Endothelial cell of umbilical vein (primary cell): ENCODE data around the gene TJP1. TPM values are rescaled to one million over a fixed set of nuclear protein-coding genes. Genes with fewer than 3 reads are reported as not detected.

Experiments used
- BruUV-seq: library from RNA; stranded (reverse); fragments of 400-500 nt; replicated peaks from 2 replicates; lab custom pipeline; 2021; lab: Mats Ljungman, UMichigan
- CTCF ChIA-PET: fragments of 300-600, 350-600 bp; sonication (Branson Sonifier 250); formaldehyde crosslinking; loops from one replicate; lab custom pipeline; 2021; ENCODE audit warnings: antibody characterized with exemption, inconsistent platforms; lab: Charles Lee
- POLR2A ChIA-PET: fragments of 300-600, 350-600 bp; sonication (Branson Sonifier 250); formaldehyde crosslinking; loops from one replicate; lab custom pipeline; 2021; ENCODE audit warnings: antibody characterized with exemption, inconsistent platforms; lab: Charles Lee
- DNase-seq: peaks from one replicate; pipeline ENCODE4 v3.0.0-alpha.2; 2011; ENCODE audit warnings: low read depth, low spot score
- FAIRE-seq: peaks from 2 replicates; lab custom pipeline; 2011; peaks lifted over from hg19 to GRCh38; lab: Jason Lieb, UNC
- H2AFZ ChIP-seq: 2 replicates; pipeline ENCODE4 v1.6.0; 2012; ENCODE audit warnings: low read depth, low read length, control low read depth, inconsistent platforms
- H3K27ac ChIP-seq: 2 replicates; pipeline ENCODE4 v1.5.1; 2011; ENCODE audit warnings: low read depth, mild to moderate bottlenecking, control low read depth, low read length, moderate library complexity; ENCODE audit not compliant: insufficient read depth
- H3K27me3 ChIP-seq, 2 experiments: 2 replicates each; pipeline versions ENCODE4 v1.6.0 to v1.6.1; 2011; ENCODE audit warnings: low read length in 2 of 2, mixed read lengths in 1 of 2; ENCODE audit not compliant: control insufficient read depth in 2 of 2, insufficient read depth in 2 of 2
- H3K36me3 ChIP-seq, 2 experiments: 2 replicates in 1 of 2; 3 replicates in 1 of 2; pipeline ENCODE4 v1.5.1; 2011; ENCODE audit warnings: low read length in 2 of 2, mild to moderate bottlenecking in 1 of 2, moderate library complexity in 1 of 2; ENCODE audit not compliant: control insufficient read depth in 2 of 2, insufficient read depth in 2 of 2; ENCODE audit errors: extremely low read depth in 1 of 2
- H3K4me1 ChIP-seq: 3 replicates; pipeline ENCODE4 v1.5.1; 2011; ENCODE audit warnings: mild to moderate bottlenecking, low read length; ENCODE audit not compliant: control insufficient read depth, insufficient read depth; ENCODE audit errors: extremely low read depth
- H3K4me2 ChIP-seq: 2 replicates; pipeline ENCODE4 v1.6.1; 2011; ENCODE audit warnings: low read length, control low read depth, mixed read lengths; ENCODE audit not compliant: insufficient read depth
- H3K4me3 ChIP-seq, 3 experiments: fragments of 200-600 bp in 1 of 3; sonication (generic), shearing (Covaris generic) in 1 of 3; replicated peaks in 1 of 3; 2 replicates each; pipeline ENCODE4 v1.5.1; 2011 to 2016; ENCODE audit warnings: control low read depth in 3 of 3, low read length in 3 of 3, mild to moderate bottlenecking in 2 of 3, inconsistent platforms in 1 of 3, low read depth in 1 of 3, moderate library complexity in 1 of 3; ENCODE audit not compliant: insufficient read depth in 1 of 3
- H3K79me2 ChIP-seq: 2 replicates; pipeline ENCODE4 v1.6.0; 2012; ENCODE audit warnings: low read length, inconsistent platforms; ENCODE audit not compliant: control insufficient read depth, insufficient read depth
- H3K9ac ChIP-seq: replicated peaks from 2 replicates; pipeline ENCODE3; 2011; ENCODE audit warnings: low read length, control low read depth; ENCODE audit not compliant: insufficient read depth; ENCODE audit errors: extremely low read depth
- H3K9me1 ChIP-seq: replicated peaks from 3 replicates; pipeline ENCODE4 v1.6.0; 2011; ENCODE audit warnings: mild to moderate bottlenecking, low read length; ENCODE audit not compliant: control insufficient read depth, insufficient read depth; ENCODE audit errors: extremely low read depth
- H3K9me3 ChIP-seq: replicated peaks from 2 replicates; pipeline ENCODE4 v1.5.1; 2012; ENCODE audit warnings: low read length, inconsistent platforms; ENCODE audit not compliant: control insufficient read depth, insufficient read depth
- H4K20me1 ChIP-seq: replicated peaks from 2 replicates; pipeline ENCODE3; 2011; ENCODE audit warnings: mild to moderate bottlenecking, low read length; ENCODE audit not compliant: control insufficient read depth, insufficient read depth; ENCODE audit errors: extremely low read depth
- CTCF ChIP-seq, 2 donors: IDR thresholded peaks; 1 replicate in 1 of 2; 2 replicates in 1 of 2; pipeline ENCODE4 v1.5.1; 2011; ENCODE audit warnings: low read length in 2 of 2, mild to moderate bottlenecking in 2 of 2, moderate library complexity in 2 of 2, control low read depth in 1 of 2, inconsistent platforms in 1 of 2, low read depth in 1 of 2; ENCODE audit not compliant: insufficient read depth in 1 of 2; ENCODE audit errors: extremely low read depth in 1 of 2
- EZH2 ChIP-seq: IDR thresholded peaks from 2 replicates; pipeline ENCODE4 v1.6.1; 2012; ENCODE audit warnings: borderline replicate concordance, low read depth, mild to moderate bottlenecking, moderate library complexity, low read length, inconsistent platforms; ENCODE audit not compliant: severe bottlenecking
- FOS ChIP-seq: IDR thresholded peaks from 2 replicates; pipeline ENCODE4 v1.6.1; 2011; ENCODE audit warnings: mild to moderate bottlenecking, low read length, moderate library complexity, borderline replicate concordance; ENCODE audit not compliant: insufficient read depth
- GATA2 ChIP-seq: IDR thresholded peaks from 2 replicates; pipeline ENCODE4 v1.7.0; 2011; ENCODE audit warnings: low read depth, mild to moderate bottlenecking, moderate library complexity, mixed read lengths, low read length; ENCODE audit not compliant: insufficient read length, insufficient read depth
- JUN ChIP-seq: IDR thresholded peaks from 2 replicates; pipeline ENCODE4 v1.6.1; 2011; ENCODE audit warnings: borderline replicate concordance, low read depth; ENCODE audit not compliant: insufficient read length, insufficient read depth
- MYC ChIP-seq: IDR thresholded peaks from one replicate; pipeline ENCODE4 v1.6.1; 2011; ENCODE audit warnings: mild to moderate bottlenecking, low read depth, low read length
- POLR2A ChIP-seq: IDR thresholded peaks from 2 replicates; pipeline ENCODE4 v1.6.1; 2012; ENCODE audit warnings: low read depth, mild to moderate bottlenecking, control low read depth, low read length
- POLR2AphosphoS5 ChIP-seq: IDR thresholded peaks from 2 replicates; pipeline ENCODE4 v1.6.1; 2012; ENCODE audit warnings: low read depth, mild to moderate bottlenecking, control low read depth, low read length, moderate library complexity; ENCODE audit not compliant: insufficient read depth
- dilution Hi-C: fragments of 300-500 bp; cut with MboI; formaldehyde crosslinking; loops from one replicate; pipeline ENCODE4 v1.15.0; 2019; ENCODE audit warnings: low sequenced_read_pairs; ENCODE audit not compliant: extremely low pct_ligation_motif_present
- intact Hi-C: fragments of 100-400 bp; cut with micrococcal nuclease; formaldehyde crosslinking; loops from one replicate; pipeline ENCODE4 v1.10.0; 2022
- polyA plus RNA-seq, 4 experiments: library from polyadenylated mRNA; depleted of rRNA in 3 of 4; stranded (reverse) in 3 of 4; unstranded in 1 of 4; fragments of >200 nt; gene quantifications; 2 replicates each; pipeline versions ENCODE4 v1.2.1 to v1.2.3, GENCODE V29; 2011 to 2012; ENCODE audit warnings: missing spikeins in 1 of 4
- total RNA-seq: library from RNA; stranded (reverse); gene quantifications from 2 replicates; pipeline ENCODE4 v1.2.3, GENCODE V29; 2021
- TF ChIP-seq, protein P1 (sequence below): IDR thresholded peaks from 2 replicates; pipeline ENCODE4 v1.6.1; 2011; ENCODE audit not compliant: insufficient read depth, insufficient read length

The TJP1 gene
- total and polyA plus RNA-seq, 2 donors (not counting 3 experiments of a cell fraction or from before 2014, with no cell fraction given): 45.6 to 128 TPM

GRCh38 chr15:29785136-29785535 is 37.1 kb downstream of the TJP1 start:
- BruUV-seq: no TSS peak
- peaks cover 3% of the 10 kb centered on the region for H4K20me1 ChIP-seq
- H3K9me1 ChIP-seq: no peaks in the 10 kb centered on the region
- DNase-seq (no peak), FAIRE-seq (no peak)
- H3K36me3 ChIP-seq: no peaks in the 10 kb centered on the region
- TF ChIP-seq POLR2A (no peak), MYC (no peak), EZH2 (no peak), POLR2AphosphoS5 (no peak), JUN (no peak), CTCF (IDR thresholded peaks at IDR 0.05; ENCODE audit: extremely low read depth in 1 of 2, insufficient read depth in 1 of 2, low read depth in 1 of 2, low read length in 2 of 2) (no peak), FOS (no peak), GATA2 (no peak)
- TF ChIP-seq, protein P1, sequence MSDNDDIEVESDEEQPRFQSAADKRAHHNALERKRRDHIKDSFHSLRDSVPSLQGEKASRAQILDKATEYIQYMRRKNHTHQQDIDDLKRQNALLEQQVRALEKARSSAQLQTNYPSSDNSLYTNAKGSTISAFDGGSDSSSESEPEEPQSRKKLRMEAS: no peak
- H3K9me3 ChIP-seq: no peaks in the 10 kb centered on the region
- no peak overlapping the region for H3K4me3 ChIP-seq
- H3K4me1 ChIP-seq: peaks cover 17% of the 10 kb centered on the region
- dilution Hi-C loops: no loop called here
- POLR2A ChIA-PET: no interaction called here
- CTCF ChIA-PET: interaction anchor here (0.7 to 1.0 kb wide), 3 partner anchors 16 to 37 kb away, joined by 3 to 4 read pairs (median 3); no protein-coding TSS in a partner anchor
- intact Hi-C loops: loop anchor here (2.0 to 5.0 kb wide), 2 partner anchors 16 to 37 kb away; partner anchors contain the start of gene TJP1
- no peak overlapping the region for H3K9ac ChIP-seq
- H3K27me3 ChIP-seq: no peaks in the 10 kb centered on the region
- H3K27ac ChIP-seq: no peak overlapping the region
- peaks cover 59% of the 10 kb centered on the region for H3K79me2 ChIP-seq
- H3K4me2 ChIP-seq: no peak overlapping the region
- H2AFZ ChIP-seq: no peak overlapping the region
